ENCODE measurements around the gene CALML3. TPM values are rescaled to one million over a fixed set of nuclear protein-coding genes. Genes with fewer than 3 reads are reported as not detected.

The CALML3 gene
- total and polyA plus RNA-seq, 2 donors (not counting 3 experiments of a cell fraction or from before 2014, with no cell fraction given), result not detected

DNA sequence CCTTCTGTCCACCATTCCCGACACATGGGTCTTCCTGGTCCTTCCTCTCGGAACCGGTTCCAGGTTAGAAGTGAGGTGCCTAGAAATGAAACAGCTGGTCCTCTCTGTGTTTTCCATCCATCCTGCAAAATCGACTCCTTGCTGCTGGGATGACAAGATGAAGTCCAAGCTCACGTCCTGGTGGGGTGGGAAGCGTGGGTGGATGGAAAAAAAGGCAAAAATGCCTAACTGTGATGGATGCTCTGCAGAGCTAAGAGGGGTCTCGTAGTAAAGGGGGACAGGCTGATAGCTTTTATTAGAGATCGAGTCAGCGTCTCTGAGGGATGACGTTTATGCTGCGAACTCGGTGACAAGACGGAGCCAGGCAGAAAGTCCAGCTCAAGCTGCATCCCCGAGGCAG is 39.5 kb upstream of the CALML3 start:
- FAIRE-seq (no peak), DNase-seq (ENCODE audit: low read depth, low spot score) (no peak)
- H2AFZ ChIP-seq (ENCODE audit: low read depth, low read length), result no peak overlapping the region
- H3K4me3 ChIP-seq (replicated peaks in 1 of 3; ENCODE audit: insufficient read depth in 1 of 3, low read depth in 1 of 3, low read length in 3 of 3), result no peak overlapping the region
- no peaks in the 10 kb centered on the region for H3K27me3 ChIP-seq (ENCODE audit: control insufficient read depth in 2 of 2, insufficient read depth in 2 of 2, low read length in 2 of 2)
- no TSS peak for BruUV-seq (replicated peaks)
- no peak overlapping the region for H3K4me2 ChIP-seq (ENCODE audit: insufficient read depth, low read length)
- H3K36me3 ChIP-seq (ENCODE audit: control insufficient read depth in 2 of 2, extremely low read depth in 1 of 2, insufficient read depth in 2 of 2, low read length in 2 of 2), result no peaks in the 10 kb centered on the region
- intact Hi-C loops (cut with micrococcal nuclease) (no loop called here), dilution Hi-C loops (cut with MboI; ENCODE audit: extremely low pct_ligation_motif_present, low sequenced_read_pairs) (no loop called here)
- no peak overlapping the region for H3K27ac ChIP-seq (ENCODE audit: insufficient read depth, low read depth, low read length)
- no peak for TF ChIP-seq EZH2 (IDR thresholded peaks at IDR 0.05; ENCODE audit: borderline replicate concordance, low read depth, low read length, severe bottlenecking)
- no peak for TF ChIP-seq POLR2A (IDR thresholded peaks at IDR 0.05; ENCODE audit: low read depth, low read length)
- TF ChIP-seq GATA2 (IDR thresholded peaks at IDR 0.05; ENCODE audit: insufficient read depth, insufficient read length, low read depth, low read length), result no peak
- TF ChIP-seq FOS (IDR thresholded peaks at IDR 0.05; ENCODE audit: borderline replicate concordance, insufficient read depth, low read length), result no peak
- TF ChIP-seq MYC (IDR thresholded peaks at IDR 0.05; ENCODE audit: low read depth, low read length), result no peak
- TF ChIP-seq JUN (IDR thresholded peaks at IDR 0.05; ENCODE audit: borderline replicate concordance, insufficient read depth, insufficient read length, low read depth), result no peak
- TF ChIP-seq, protein P1, sequence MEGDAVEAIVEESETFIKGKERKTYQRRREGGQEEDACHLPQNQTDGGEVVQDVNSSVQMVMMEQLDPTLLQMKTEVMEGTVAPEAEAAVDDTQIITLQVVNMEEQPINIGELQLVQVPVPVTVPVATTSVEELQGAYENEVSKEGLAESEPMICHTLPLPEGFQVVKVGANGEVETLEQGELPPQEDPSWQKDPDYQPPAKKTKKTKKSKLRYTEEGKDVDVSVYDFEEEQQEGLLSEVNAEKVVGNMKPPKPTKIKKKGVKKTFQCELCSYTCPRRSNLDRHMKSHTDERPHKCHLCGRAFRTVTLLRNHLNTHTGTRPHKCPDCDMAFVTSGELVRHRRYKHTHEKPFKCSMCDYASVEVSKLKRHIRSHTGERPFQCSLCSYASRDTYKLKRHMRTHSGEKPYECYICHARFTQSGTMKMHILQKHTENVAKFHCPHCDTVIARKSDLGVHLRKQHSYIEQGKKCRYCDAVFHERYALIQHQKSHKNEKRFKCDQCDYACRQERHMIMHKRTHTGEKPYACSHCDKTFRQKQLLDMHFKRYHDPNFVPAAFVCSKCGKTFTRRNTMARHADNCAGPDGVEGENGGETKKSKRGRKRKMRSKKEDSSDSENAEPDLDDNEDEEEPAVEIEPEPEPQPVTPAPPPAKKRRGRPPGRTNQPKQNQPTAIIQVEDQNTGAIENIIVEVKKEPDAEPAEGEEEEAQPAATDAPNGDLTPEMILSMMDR (IDR thresholded peaks at IDR 0.05; ENCODE audit: extremely low read depth in 1 of 2, insufficient read depth in 1 of 2, low read depth in 1 of 2, low read length in 2 of 2), result no peak
- no peak for TF ChIP-seq POLR2AphosphoS5 (IDR thresholded peaks at IDR 0.05; ENCODE audit: insufficient read depth, low read depth, low read length)
- TF ChIP-seq, protein P2, sequence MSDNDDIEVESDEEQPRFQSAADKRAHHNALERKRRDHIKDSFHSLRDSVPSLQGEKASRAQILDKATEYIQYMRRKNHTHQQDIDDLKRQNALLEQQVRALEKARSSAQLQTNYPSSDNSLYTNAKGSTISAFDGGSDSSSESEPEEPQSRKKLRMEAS (IDR thresholded peaks at IDR 0.05; ENCODE audit: insufficient read depth, insufficient read length), result no peak
- no peaks in the 10 kb centered on the region for H3K9me1 ChIP-seq (replicated peaks; ENCODE audit: control insufficient read depth, extremely low read depth, insufficient read depth, low read length)
- no peaks in the 10 kb centered on the region for H3K4me1 ChIP-seq (ENCODE audit: control insufficient read depth, extremely low read depth, insufficient read depth, low read length)
- no peaks in the 10 kb centered on the region for H3K79me2 ChIP-seq (ENCODE audit: control insufficient read depth, insufficient read depth, low read length)
- H3K9me3 ChIP-seq (replicated peaks; ENCODE audit: control insufficient read depth, insufficient read depth, low read length), result no peaks in the 10 kb centered on the region
- no peaks in the 10 kb centered on the region for H4K20me1 ChIP-seq (replicated peaks; ENCODE audit: control insufficient read depth, extremely low read depth, insufficient read depth, low read length)
- H3K9ac ChIP-seq (replicated peaks; ENCODE audit: extremely low read depth, insufficient read depth, low read length), result no peak overlapping the region
- ChIA-PET CTCF (interaction anchor here (1.0 to 1.2 kb wide), 3 partner anchors 8 to 138 kb away, joined by 3 to 4 read pairs (median 3); no protein-coding TSS in a partner anchor), POLR2A (no interaction called here)
